HG02981 (cell line): ENCODE measurements around the gene GPRC5B.

Source experiments
- ATAC-seq: cut with Tn5 transposase; IDR thresholded peaks from one replicate; pipeline ENCODE4 v1.9.1; 2021; ENCODE audit warnings: mild to moderate bottlenecking, moderate library complexity; ENCODE audit not compliant: unreplicated experiment

Gene GPRC5B

GRCh38 chr16:19874026-19874425 is 10.6 kb downstream of the GPRC5B start:
- no peak for ATAC-seq

GRCh38 chr16:19872935-19873334 is 11.7 kb downstream of the GPRC5B start:
- no peak for ATAC-seq

GRCh38 chr16:19872179-19872863 is 12.3 kb downstream of the GPRC5B start:
- ATAC-seq = no peak

- no peak for ATAC-seq
These were observed 12.9 kb downstream of the GPRC5B start for GRCh38 chr16:19871721-19872120.

- no peak for ATAC-seq
These were observed 16.2 kb downstream of the GPRC5B start for GRCh38 chr16:19868421-19868820.

- ATAC-seq = no peak
These were observed 20.1 kb downstream of the GPRC5B start for GRCh38 chr16:19864566-19864965.

GRCh38 chr16:19863990-19864389 is 20.7 kb downstream of the GPRC5B start:
- ATAC-seq = no peak

GRCh38 chr16:19861811-19862327 is 22.8 kb downstream of the GPRC5B start:
- ATAC-seq = no peak

- ATAC-seq = no peak
These were observed 23.5 kb downstream of the GPRC5B start for GRCh38 chr16:19861133-19861532.

- no peak for ATAC-seq
These were observed 24.2 kb downstream of the GPRC5B start for GRCh38 chr16:19860166-19861041.

GRCh38 chr16:19859603-19860002 is 25.0 kb downstream of the GPRC5B start:
- no peak for ATAC-seq

- no peak for ATAC-seq
These were observed 25.5 kb downstream of the GPRC5B start for GRCh38 chr16:19859166-19859565.

GRCh38 chr16:19858340-19859018 is 26.2 kb downstream of the GPRC5B start:
- ATAC-seq = no peak

- ATAC-seq = no peak
These were observed 26.9 kb downstream of the GPRC5B start for GRCh38 chr16:19857593-19858339.

GRCh38 chr16:19856120-19856519 is 28.5 kb downstream of the GPRC5B start:
- no peak for ATAC-seq

GRCh38 chr16:19854543-19854876 is 30.1 kb downstream of the GPRC5B start:
- ATAC-seq = no peak

GRCh38 chr16:19853742-19854542 is 30.7 kb downstream of the GPRC5B start:
- ATAC-seq = no peak

GRCh38 chr16:19853132-19853741 is 31.4 kb downstream of the GPRC5B start:
- no peak for ATAC-seq

GRCh38 chr16:19851476-19851875 is 33.2 kb downstream of the GPRC5B start:
- ATAC-seq = no peak
